Non-pigmented ciliary epithelial cell (primary cell): ENCODE measurements around the gene FRRS1.

Experiments
- DNase-seq: peaks from one replicate; pipeline ENCODE4 v3.0.0-alpha.2; 2010; ENCODE audit warnings: low read depth

Gene FRRS1

GRCh38 chr1:99727575-99728185, 38.8 kb downstream of the FRRS1 start:
- peak; percentile 78 for DNase-seq

DNA sequence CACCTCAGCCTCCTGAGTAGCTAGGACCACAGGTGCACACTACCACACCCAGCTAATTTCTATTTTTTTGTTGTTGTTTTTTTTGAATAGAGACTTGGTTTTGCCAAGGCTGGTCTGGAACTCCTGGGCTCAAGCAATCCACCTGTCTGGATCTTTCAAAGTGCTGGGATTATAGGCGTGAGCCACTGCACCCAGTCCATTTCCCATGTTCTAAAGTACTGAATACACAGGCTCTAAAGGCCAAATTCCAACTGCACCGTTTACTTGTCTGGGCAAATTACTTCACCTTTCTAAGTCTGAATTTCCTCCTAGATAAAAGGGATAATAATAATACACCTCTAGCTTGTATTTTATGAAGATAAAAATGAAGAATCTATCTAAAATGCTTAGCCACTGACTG, 39.6 kb downstream of the FRRS1 start:
- DNase-seq: no peak

DNA sequence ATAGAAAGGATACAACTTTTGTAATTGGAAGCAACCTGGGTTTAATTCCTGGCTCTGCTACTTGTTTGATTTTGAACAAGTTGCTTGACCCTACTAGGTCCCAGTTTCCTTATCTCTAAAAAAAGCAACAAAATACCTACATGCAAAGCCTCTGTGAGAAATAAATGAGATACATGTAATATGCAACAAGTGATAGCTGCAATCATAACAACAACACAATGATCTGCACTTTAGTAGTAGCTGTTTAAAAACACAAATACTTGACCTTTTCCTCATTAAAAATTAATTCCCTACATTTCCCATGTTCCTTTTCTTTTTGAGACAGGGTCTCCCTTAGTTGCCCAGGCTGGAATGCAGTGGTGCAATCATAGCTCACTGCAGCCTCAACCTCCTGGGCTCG, 40.0 kb downstream of the FRRS1 start:
- DNase-seq: no peak

GRCh38 chr1:99725996-99726395, 40.4 kb downstream of the FRRS1 start:
- no peak for DNase-seq

- DNase-seq: no peak
These were observed 43.2 kb downstream of the FRRS1 start for GRCh38 chr1:99723251-99723650.

GRCh38 chr1:99717005-99717404, 49.4 kb downstream of the FRRS1 start:
- no peak for DNase-seq

DNA sequence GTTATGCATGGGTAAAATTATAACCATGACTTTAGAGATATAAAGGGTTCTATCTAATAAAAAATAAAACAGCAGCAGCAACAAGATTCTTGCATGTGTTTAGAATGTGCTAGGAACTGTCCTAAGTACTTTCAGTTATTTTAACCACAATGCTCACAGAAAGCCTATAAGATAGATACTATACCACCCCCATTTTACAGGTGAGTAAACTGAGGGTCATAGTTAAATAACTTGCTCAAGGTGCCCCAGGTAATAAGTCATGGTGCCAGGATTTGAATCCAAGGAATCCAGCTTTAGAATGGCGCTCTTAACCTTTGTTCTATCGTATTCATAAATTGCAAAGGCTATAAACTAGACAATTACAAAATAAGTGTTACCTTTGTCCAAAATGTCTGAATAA, 53.4 kb downstream of the FRRS1 start:
- no peak for DNase-seq

- no peak for DNase-seq
These were observed 55.4 kb downstream of the FRRS1 start for GRCh38 chr1:99710994-99711393.

DNA sequence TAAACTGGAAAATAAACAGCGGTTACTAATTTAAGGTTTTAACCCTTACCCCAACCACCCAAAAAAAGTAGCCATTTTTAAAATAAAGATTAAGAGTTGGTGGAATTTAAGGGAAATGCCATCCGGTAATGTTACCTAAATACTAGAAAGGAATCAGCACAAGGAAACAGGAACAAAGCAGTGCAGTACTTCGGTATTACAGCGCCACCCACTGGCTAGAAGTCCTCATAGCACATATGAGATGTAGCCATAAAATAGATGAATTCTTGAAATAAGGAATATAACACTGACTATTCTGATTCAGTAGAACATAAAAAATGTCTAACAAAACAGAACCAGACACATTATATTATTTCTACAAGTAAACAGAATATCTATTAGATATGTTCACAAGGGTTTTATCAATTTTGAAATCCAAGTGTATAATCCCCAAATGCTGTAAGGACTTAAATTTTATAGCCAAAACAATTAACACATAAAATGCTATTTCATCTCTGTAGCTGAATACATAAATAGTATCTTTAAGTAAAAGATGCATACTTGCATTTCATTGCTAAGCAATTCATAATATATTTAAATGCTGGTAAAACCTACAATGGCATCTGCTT, 58.8 kb downstream of the FRRS1 start:
- DNase-seq: no peak

DNA sequence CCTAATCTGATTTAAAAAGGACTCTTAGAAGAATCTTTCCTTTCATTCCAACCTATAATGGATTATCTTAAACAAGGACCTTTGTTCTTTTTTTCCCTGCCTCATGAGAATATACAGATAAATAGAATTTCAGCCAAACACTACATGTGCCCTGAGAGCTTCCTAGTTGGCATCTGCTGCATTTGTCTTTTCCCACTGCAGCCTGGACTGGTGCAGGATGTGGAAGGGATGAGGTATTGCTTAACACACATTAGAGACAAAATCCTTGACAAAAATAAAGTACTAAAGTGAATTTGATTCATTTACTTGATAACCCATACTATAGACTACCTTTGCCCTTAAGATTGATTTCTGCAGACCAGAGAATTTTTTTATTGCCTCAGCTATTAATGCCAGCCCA, 61.0 kb downstream of the FRRS1 start:
- no peak for DNase-seq

DNA sequence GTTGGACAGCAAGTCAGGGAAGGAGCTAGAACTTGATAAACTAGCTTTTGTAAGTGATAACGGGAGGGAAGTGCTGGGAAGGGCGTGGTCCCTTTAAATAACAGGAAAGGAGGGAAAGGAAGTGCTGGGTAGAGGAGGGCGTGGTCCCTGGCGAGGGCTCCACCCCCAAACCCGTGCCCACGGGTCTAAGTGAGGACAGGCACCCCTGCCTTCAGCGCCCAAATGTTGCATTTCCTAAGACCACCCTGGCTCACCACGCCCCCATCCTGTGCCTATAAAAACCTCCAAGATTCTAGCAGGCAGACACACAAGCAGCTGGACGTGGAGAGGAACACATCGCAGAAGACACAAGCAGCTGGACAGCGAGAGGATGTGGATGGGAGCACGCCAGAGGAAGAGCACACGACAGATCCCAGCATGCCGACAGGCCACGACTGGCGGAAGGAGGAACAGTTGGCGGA, 62.0 kb downstream of the FRRS1 start:
- DNase-seq: no peak

DNA sequence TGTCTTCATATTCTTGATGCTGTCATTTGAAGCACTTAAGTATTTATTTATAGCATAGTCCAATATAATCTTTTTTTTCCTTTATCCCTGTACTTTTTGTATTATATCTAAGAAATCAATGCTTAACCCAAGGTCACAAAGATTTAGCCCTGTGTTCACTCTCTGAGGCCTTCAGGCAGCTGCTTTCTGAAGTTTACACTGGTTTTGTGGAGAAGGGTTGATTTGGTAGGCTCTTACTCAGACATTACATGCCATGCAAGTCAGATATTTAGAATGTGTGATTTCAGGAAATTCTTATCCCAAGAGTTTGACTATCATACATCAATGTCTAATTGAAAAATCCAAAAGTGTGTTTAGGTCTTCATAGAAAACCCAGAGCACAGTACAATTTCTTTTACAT, 64.2 kb downstream of the FRRS1 start:
- DNase-seq: no peak

DNA sequence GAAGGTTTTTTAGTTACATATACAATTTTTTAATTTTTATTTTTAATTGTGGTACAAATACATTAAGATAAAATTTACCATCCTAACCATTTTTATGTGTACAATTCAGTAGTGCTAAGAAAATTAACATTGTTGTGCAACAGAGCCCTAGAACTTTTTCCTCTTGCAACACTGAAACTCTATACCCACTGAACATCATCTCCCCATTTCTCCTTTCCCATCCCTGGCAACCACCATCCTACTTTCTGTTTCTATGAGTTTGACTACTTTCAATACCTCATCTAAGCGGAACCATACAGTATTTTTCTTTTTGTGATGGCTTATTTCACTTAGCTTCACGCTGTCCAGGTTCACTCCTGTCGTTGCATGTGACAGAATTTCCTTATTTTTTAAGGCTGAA, 66.4 kb downstream of the FRRS1 start:
- DNase-seq: no peak

- no peak for DNase-seq
These were observed 68.9 kb downstream of the FRRS1 start for GRCh38 chr1:99697580-99697979.

GRCh38 chr1:99696616-99697015, 69.8 kb downstream of the FRRS1 start:
- no peak for DNase-seq

GRCh38 chr1:99691175-99691574, 75.3 kb downstream of the FRRS1 start:
- DNase-seq: no peak

- DNase-seq: peak; percentile 27
These were observed 80.8 kb downstream of the FRRS1 start for GRCh38 chr1:99685516-99686180.

- DNase-seq: peak; percentile 60
These were observed 84.1 kb downstream of the FRRS1 start for GRCh38 chr1:99682291-99682751.

DNA sequence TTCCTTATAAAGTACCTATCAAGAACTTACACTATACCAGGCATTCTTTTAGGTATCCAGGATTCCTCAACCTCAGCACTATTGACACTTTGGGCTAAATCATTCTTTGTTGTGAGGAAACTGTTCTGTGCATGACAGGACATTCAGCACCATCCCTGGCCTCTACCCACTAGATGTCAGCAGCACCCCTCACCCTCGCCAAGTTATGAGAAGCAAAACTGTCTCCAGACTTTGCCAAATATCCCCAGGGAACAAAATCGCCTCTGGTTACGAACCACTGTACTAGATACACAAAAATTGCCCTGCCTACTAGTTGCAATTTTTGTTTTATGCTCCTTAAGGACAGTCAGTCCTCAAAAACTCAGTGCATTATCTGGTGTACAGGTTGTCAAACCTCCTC, 84.9 kb downstream of the FRRS1 start:
- no peak for DNase-seq

DNA sequence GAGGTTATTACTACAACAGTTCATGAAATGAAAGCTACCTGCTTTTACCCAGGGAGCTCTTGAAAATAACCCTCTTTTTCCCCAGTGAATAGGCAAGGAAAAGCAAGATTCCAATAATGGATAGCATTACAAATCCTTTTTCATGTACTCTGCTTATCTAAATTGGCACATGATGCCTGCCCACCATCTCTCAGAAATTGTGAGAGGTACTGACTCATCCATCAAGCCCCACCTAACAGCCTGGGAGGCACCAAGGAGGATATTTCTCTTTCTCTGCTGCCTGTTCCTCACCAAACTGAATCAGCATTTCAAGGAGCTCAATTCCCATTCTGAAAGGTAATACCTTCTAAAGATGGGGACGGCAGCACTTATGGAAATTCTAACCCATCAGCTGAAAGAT, 86.2 kb downstream of the FRRS1 start:
- no peak for DNase-seq

DNA sequence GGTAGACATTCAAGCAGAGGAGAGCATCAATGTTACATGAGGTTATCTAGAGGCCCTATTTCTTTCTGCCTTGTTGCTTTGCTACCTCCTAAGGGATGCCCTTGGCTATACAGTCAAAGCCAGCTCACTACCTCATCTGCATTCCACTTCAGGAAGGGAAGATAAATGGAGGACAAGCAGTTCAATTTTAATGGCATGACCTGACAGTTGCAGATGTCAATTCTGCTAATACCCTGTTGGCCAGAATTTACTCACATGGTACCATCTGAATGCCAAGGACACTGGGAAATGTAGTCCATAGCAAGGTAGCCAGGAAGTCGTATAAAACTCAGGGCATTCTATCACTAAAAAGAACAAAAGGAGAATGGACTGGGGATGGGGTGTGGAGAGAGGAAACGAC, 89.0 kb downstream of the FRRS1 start:
- no peak for DNase-seq

GRCh38 chr1:99676876-99677275, 89.6 kb downstream of the FRRS1 start:
- DNase-seq: no peak

DNA sequence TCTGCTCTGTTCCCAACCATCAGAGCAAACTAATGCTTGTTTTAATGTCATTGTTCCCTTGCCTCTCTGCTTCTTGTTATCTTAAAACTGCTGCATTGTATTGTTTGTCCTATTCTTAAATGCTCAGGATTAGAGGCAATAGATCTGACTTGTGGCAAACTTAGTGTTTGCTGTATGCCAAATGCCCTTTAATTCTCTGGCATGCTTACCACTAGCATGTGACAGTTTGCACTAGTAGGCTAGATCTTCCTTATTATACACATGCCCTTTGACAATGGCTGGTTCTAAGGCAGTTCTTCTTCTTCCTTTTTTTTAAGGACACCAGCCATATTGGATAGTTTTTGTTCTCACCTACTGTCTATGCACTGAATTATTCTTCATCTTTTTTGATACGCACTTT, 90.4 kb downstream of the FRRS1 start:
- no peak for DNase-seq

DNA sequence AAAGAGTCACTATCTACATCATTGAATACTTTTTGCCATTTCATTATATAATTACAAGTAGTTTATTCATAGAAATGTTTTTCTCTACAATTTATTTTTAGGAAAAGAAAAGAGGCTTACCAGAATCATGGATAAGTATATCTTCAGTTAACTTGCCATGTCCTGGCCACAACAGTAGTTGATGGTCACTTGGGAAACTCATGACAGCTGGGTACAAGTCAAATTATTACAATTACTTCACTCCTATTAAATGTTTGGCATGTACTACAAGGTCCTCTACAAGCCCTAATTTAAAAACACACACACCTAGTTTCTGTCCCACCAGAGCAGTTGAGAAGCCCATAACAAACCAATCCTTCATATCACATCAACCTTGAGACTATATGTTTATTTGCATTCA, 91.1 kb downstream of the FRRS1 start:
- no peak for DNase-seq
